Myocyte (in vitro differentiated cells): ENCODE measurements around the gene COX10. TPM values are rescaled to one million over a fixed set of nuclear protein-coding genes. Genes with fewer than 3 reads are reported as not detected.
"Not testable (repeated sequence)": the region's sequence is repeated elsewhere in the genome, so short reads cannot be mapped to it uniquely, and the experiment has no call there.

ENCODE experiments used
- DNase-seq: peaks from one replicate; pipeline ENCODE4 v3.0.0-alpha.2; 2012; ENCODE audit warnings: low read depth
- total RNA-seq: library from RNA; depleted of rRNA; stranded (reverse); fragments of >200 nt; gene quantifications from 2 replicates; pipeline ENCODE4 v1.2.3, GENCODE V29; 2014

COX10 gene
- total RNA-seq, 1 donor from 2014 or later, result 31.1 TPM

GRCh38 chr17:14176989-14177388, 107.7 kb downstream of the COX10 start:
- peak; percentile 9 for DNase-seq

GRCh38 chr17:14177801-14178200, 108.5 kb downstream of the COX10 start:
- DNase-seq, result not testable (repeated sequence)

DNA sequence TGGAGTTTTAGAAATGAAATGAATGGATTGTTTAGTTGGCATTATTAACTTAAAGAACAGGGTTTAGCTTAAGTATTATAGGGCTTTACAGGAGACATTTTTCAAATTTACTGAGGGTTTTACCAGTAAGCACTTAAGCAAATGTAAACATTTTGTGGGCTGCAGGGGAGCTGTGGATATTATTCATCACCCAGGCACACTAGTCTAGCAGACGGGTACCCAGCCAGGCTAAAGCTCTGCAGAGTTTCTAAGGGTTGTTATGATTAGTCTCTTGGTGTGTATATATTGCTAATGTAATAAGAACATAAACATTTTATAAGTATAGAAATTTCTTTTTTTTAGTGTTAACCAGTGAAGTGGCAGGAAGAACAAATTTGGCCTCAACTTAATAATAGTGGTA, 110.6 kb downstream of the COX10 start:
- not testable (repeated sequence) for DNase-seq

- DNase-seq, result not testable (repeated sequence)
These were observed 112.8 kb downstream of the COX10 start for GRCh38 chr17:14182084-14182483.

GRCh38 chr17:14184536-14184935, 115.2 kb downstream of the COX10 start:
- DNase-seq, result not testable (repeated sequence)

DNA sequence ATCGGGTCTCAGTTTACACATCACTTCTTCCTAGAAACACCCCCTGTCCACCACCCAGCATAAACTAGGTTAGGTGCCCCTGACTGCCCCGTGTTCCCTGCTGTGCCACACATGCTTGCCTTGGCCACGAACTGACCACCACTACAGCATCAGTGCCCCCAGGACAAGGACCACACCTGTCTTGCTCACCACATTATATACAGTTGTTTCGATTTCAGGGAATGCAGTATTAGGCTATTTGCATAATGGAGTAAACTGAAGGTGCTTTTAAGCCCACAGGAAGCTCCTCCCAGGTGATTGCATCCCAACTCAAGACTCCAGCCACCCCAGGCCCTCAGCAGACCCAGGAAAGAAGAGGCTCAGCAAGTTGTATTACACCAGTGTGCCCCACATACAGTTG, 117.1 kb downstream of the COX10 start:
- not testable (repeated sequence) for DNase-seq

DNA sequence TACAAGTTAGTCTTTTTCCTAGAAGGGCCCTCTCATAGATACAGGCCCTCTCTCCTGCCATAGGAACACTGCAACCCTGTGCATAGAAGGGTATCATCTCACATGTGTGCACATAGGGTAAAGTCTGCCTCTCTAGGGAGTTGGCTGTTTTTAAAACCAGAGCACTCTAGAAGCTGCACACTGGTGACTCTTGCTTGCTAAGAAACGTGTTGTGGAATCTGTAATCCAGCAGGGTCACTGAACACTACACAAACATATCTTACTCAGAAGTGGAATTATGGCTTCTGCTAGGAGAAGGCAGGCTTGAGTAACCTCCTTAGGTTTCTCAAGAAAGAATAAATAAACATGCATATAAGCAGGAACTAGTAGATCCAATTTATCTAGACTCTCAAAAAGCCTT, 121.5 kb downstream of the COX10 start:
- DNase-seq, result not testable (repeated sequence)

DNA sequence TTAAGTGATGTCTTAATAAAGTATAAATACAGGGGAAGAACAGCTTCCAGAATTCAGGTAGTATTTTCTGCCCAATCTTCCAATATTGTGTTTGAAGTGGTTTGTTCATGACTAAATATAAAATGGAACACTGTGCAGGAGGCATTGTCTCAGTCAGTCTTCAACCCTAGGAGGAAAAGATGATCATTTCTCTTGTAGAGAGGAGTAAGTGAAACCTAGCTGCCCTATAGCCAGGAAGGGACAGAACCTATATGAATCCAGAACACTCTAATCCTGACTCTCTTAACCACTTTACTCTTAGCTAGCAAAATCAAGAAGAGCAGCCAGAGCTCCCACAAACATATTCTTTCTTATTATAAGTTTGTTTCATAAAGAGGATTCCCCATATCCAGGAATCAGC, 122.2 kb downstream of the COX10 start:
- not testable (repeated sequence) for DNase-seq

DNA sequence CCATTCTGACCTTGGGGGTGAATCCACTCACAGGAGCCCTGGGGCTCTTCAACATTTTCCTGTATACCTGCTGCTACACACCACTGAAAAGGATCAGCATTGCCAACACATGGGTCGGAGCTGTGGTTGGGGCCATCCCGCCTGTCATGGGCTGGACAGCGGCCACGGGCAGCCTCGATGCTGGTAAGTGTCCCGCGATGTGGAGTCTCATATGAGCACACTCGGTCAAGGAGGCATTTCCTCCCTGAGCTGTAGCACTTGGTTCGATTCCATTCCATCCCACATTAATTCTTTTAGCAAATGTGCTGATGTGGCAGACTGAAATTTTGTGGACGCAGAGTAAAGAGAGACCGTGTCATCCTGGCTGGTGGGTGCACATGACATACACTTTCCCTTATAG, 122.7 kb downstream of the COX10 start:
- not testable (repeated sequence) for DNase-seq

- DNase-seq, result not testable (repeated sequence)
These were observed 123.5 kb downstream of the COX10 start for GRCh38 chr17:14192636-14193344.

- DNase-seq, result no peak
These were observed 127.2 kb downstream of the COX10 start for GRCh38 chr17:14196377-14196997.

- no peak for DNase-seq
These were observed 127.8 kb downstream of the COX10 start for GRCh38 chr17:14197057-14197456.

GRCh38 chr17:14197586-14197985, 128.3 kb downstream of the COX10 start:
- no peak for DNase-seq

DNA sequence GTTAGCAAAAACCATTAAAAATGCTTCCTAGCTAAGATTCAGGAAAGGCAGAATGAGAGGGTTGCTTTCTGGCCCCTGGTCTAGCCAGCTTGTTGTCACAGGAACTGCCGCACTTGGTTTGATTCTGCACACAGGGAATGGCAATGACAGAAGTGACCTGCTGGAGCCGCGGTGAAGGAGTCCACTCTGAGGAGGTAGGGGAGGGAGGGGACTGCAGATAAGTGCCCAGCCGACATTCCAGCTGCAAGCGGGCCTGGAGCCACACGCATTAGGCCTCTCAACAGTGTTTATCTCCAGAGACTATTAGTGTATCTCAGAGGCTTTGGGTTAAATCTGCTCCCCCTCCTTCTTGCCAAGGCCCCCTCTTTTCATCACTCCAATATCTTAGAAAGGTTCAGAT, 128.7 kb downstream of the COX10 start:
- no peak for DNase-seq

DNA sequence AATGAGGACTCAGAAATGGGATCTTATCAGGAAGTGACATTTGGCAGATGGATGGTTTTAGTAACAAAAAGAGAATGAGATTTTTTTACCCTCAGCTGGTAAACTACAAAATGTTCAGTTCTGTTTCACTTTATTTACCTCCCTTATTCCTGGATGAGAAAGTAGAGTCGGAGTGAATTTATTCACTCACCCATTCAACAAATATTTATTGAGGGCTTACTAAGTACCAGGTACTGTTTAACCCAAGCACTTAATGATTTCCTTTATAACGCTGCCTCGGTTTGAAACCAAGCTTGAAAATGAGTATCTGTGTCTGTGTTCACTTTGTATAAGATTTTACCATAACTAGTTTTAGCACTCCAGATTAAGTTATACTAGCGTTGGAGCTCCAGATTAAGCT, 129.3 kb downstream of the COX10 start:
- DNase-seq, result no peak

- no peak for DNase-seq
These were observed 130.3 kb downstream of the COX10 start for GRCh38 chr17:14199601-14200000.

DNA sequence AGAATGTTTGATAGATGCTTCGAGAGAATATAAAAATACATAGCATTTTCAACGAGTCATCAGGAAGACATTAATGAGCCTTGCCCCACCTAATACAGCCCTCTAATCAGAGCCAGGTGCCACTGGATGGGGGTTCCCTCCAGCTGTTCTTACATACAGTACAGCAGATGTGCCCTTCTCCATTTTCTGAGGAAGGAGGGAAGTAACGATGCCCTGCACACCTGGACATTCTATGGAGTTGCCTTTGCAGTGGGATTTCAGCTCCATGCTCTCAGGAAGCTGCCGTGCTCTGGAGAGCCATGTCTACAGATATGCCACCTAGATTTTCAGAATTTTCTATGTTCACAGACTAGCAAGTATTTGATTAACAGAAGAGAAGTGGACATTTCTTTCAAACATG, 131.1 kb downstream of the COX10 start:
- no peak for DNase-seq

GRCh38 chr17:14201021-14201987, 132.0 kb downstream of the COX10 start:
- no peak for DNase-seq

DNA sequence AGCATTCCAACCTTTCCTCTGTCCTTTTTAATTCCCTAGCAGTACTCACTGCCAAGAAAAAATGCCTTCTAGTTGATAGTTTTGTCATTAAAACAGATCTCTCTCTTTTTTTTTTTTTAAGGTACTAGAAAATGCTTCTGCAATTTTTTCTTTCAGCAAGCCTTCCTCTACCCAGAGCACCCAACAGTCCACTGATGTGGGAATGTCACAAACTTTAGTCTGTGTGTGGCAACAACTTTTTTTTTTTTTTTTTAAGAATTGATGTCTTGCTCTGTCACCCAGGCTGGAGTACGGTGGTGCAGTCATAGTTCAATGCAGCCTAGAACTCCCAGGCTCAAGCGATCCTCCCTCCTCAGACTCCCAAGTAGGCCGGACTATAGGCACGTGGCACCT, 132.7 kb downstream of the COX10 start:
- no peak for DNase-seq

GRCh38 chr17:14202388-14203166, 133.3 kb downstream of the COX10 start:
- no peak for DNase-seq

GRCh38 chr17:14203388-14203787, 134.1 kb downstream of the COX10 start:
- no peak for DNase-seq
